Lung (tissue), 12 donors: ENCODE results near the gene ARHGAP15. TPM values are rescaled to one million over a fixed set of nuclear protein-coding genes. Genes with fewer than 3 reads are reported as not detected.

Source experiments
- ATAC-seq: fragments of 200-7000 bp; cut with Tn5 transposase; one replicate; pipeline ENCODE4 v1.9.1; 2020; ENCODE audit warnings: moderate number of reproducible peaks; ENCODE audit not compliant: insufficient read depth, low FRiP score
- DNase-seq, 3 donors: peaks; one replicate each; pipeline ENCODE4 v3.0.0-alpha.2; 2013 to 2017
- H3K27ac ChIP-seq, 2 donors: one replicate each; pipeline ENCODE4 v1.5.1; 2013; ENCODE audit warnings: mild to moderate bottlenecking in 2 of 2, moderate library complexity in 2 of 2, control low read depth in 1 of 2, inconsistent platforms in 1 of 2, low read depth in 1 of 2, low read length in 1 of 2
- H3K27me3 ChIP-seq, 3 donors: one replicate each; pipeline ENCODE4 v1.5.1; 2013; ENCODE audit warnings: low read length in 2 of 3; ENCODE audit not compliant: control insufficient read depth in 3 of 3, insufficient read depth in 3 of 3
- H3K36me3 ChIP-seq, 4 donors: one replicate each; pipeline ENCODE4 v1.5.1; 2013; ENCODE audit warnings: low read length in 4 of 4, mild to moderate bottlenecking in 1 of 4, moderate library complexity in 1 of 4; ENCODE audit not compliant: control insufficient read depth in 4 of 4, insufficient read depth in 4 of 4
- H3K4me1 ChIP-seq, 5 donors: one replicate each; pipeline ENCODE4 v1.5.1; 2013; ENCODE audit warnings: low read length in 5 of 5, mild to moderate bottlenecking in 2 of 5, moderate library complexity in 1 of 5; ENCODE audit not compliant: control insufficient read depth in 5 of 5, insufficient read depth in 5 of 5
- H3K4me3 ChIP-seq: one replicate; pipeline ENCODE4 v1.5.1; 2013; ENCODE audit warnings: mild to moderate bottlenecking, control low read depth, moderate library complexity
- H3K9ac ChIP-seq, 2 donors: one replicate each; pipeline ENCODE4 v1.5.1; 2013; ENCODE audit warnings: low read length in 2 of 2, control low read depth in 1 of 2; ENCODE audit not compliant: insufficient read depth in 1 of 2
- H3K9me3 ChIP-seq, 4 donors: one replicate each; pipeline ENCODE4 v1.5.1; 2013; ENCODE audit warnings: low read length in 3 of 4, mild to moderate bottlenecking in 1 of 4, moderate library complexity in 1 of 4; ENCODE audit not compliant: control insufficient read depth in 4 of 4, insufficient read depth in 3 of 4
- WGBS, 2 donors: extraction: QIAGEN DNeasy Blood & Tissue Kit; methylation state at CpG; one replicate each; pipeline ENCODE4 v1.1.7; 2013; 5-methylcytosine and 5-hydroxymethylcytosine counted together
- polyA plus RNA-seq, 2 donors: library from polyadenylated mRNA; stranded (reverse); fragments of 200-250 nt; gene quantifications; one replicate each; pipeline ENCODE4 v1.2.1, GENCODE V29; 2013
- total RNA-seq, 2 donors: library from RNA; depleted of rRNA in 1 of 2; stranded (reverse); fragments of >200 nt in 1 of 2; gene quantifications; one replicate each; pipeline ENCODE4 v1.2.1, GENCODE V29; 2014 to 2021
- TF ChIP-seq, protein P1 (sequence below): IDR thresholded peaks from 2 replicates; pipeline ENCODE4 v1.5.1; 2012; ENCODE audit warnings: mild to moderate bottlenecking; ENCODE audit errors: control extremely low read depth, extremely low read depth
- donor health status: control.
- donor health status: control.
- donor health status: Bipolar disorder and iron deficiency.
- donor health status: healthy.
- donor health status: DM: yes; HTN: yes; CAD: no.

The ARHGAP15 gene
- total and polyA plus RNA-seq, 4 donors, result 5.9 to 74.3 (median 13.2) TPM

DNA sequence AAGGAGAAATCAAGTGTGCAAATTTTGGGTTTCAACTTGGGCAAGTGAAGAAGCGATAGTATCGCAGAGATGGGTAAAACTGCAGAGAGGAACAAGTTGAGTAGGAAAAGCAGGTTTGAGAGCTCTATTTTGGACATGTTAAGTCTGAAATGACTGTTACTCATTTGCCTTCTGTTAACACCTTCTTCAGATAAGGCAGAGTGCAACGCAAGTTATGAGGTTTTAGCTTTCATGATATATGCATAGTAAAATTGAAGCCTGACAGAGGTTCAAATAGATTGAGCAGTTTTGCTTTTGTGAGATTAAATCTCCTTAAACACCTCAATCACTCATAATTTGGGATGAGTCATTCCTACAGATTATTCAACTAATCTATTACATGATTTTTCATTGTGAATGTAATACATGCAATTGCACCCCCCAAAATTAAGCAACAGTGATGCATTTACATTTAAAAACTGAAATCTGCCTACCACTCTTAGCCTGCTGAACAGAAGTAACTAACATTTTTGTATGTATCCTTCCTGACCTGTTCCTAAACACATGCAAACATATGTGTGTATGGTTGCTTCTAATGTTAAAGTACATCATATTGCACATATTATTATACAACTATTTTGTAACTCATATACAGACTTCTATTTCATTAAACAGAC is 575.4 kb downstream of the ARHGAP15 start:
- no peaks in the 10 kb centered on the region for H3K27me3 ChIP-seq
- no peak overlapping the region for H3K9ac ChIP-seq
- WGBS, 2 donors, result 91 to 96% methylated on average over 3 of the region's 3 CpGs
- TF ChIP-seq, protein P1, sequence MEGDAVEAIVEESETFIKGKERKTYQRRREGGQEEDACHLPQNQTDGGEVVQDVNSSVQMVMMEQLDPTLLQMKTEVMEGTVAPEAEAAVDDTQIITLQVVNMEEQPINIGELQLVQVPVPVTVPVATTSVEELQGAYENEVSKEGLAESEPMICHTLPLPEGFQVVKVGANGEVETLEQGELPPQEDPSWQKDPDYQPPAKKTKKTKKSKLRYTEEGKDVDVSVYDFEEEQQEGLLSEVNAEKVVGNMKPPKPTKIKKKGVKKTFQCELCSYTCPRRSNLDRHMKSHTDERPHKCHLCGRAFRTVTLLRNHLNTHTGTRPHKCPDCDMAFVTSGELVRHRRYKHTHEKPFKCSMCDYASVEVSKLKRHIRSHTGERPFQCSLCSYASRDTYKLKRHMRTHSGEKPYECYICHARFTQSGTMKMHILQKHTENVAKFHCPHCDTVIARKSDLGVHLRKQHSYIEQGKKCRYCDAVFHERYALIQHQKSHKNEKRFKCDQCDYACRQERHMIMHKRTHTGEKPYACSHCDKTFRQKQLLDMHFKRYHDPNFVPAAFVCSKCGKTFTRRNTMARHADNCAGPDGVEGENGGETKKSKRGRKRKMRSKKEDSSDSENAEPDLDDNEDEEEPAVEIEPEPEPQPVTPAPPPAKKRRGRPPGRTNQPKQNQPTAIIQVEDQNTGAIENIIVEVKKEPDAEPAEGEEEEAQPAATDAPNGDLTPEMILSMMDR, result no peak
- peaks cover 0 to 4% (median 0%) of the 10 kb centered on the region in 4 donors for H3K36me3 ChIP-seq
- H3K9me3 ChIP-seq, result no peaks in the 10 kb centered on the region
- DNase-seq, result no peak
- ATAC-seq, result no peak
- H3K4me1 ChIP-seq, result peaks cover 0 to 57% (median 17%) of the 10 kb centered on the region in 5 donors
- no peak overlapping the region for H3K4me3 ChIP-seq
- H3K27ac ChIP-seq, result no peak overlapping the region

DNA sequence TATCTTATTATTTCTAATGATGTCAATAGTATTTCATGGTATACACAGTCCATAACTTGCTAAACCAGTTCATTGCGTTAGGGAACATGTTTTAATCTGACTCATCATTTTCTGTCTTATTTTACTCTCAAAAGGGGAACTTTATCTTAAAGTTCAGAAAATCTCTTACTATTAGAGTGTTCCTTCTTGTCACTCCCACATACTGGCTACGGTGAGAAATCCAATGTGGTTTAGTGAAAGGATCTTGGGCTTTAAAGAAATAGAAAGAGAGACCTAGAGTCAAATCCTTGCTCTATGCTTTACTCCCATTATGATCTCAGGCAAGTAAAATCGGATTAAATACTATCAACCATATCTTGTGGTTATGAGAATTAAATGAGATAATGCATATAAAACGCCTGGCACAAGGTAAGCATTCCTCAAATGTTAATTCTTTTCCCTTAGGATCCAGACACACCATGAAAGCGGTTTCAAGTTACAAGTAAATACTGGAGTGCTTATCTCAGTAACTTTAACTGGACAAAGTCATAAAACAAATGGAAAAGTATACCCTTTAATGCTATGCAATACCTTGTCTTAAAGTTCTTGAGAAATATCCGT is 576.0 kb downstream of the ARHGAP15 start:
- peaks cover 0 to 63% (median 14%) of the 10 kb centered on the region in 5 donors for H3K4me1 ChIP-seq
- no peak overlapping the region for H3K4me3 ChIP-seq
- DNase-seq, result peak in 1 of 3 donors; percentile 67
- H3K27ac ChIP-seq, result no peak overlapping the region
- no peaks in the 10 kb centered on the region for H3K9me3 ChIP-seq
- TF ChIP-seq, protein P1, result no peak
- no peaks in the 10 kb centered on the region for H3K27me3 ChIP-seq
- H3K36me3 ChIP-seq, result peaks cover 0 to 4% (median 0%) of the 10 kb centered on the region in 4 donors
- ATAC-seq, result no peak
- H3K9ac ChIP-seq, result no peak overlapping the region
- WGBS, 2 donors, result 64 to 65% methylated on average over 6 of the region's 6 CpGs

DNA sequence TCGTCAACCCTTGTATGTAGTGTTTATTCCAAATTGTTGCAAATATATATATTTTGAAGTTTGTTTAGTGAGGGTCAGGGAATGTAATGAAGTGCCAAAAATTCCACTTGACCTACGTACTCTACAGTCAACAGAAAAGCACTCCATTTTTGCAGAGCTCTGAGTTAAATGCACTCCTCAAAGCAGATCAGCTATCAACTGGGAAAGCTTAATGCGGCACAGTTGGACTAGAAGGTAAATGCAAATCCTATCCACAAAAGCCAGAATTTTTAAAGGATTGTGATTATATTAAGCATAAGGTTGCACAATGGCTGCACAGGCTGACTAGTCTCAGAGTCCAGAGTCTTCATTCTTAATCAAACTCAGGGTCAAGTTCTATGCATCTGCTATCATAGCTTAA is 577.1 kb downstream of the ARHGAP15 start:
- Histone ChIP-seq H3K27me3 (no peaks in the 10 kb centered on the region), H3K9ac (no peak overlapping the region), H3K27ac (no peak overlapping the region), H3K4me1 (peaks cover 0 to 63% (median 13%) of the 10 kb centered on the region in 5 donors), H3K36me3 (peaks cover 0 to 4% (median 0%) of the 10 kb centered on the region in 4 donors), H3K9me3 (peaks cover 0 to 2% (median 0%) of the 10 kb centered on the region in 4 donors), H3K4me3 (no peak overlapping the region)
- 62 to 82% methylated on average over 3 of the region's 3 CpGs for WGBS, 2 donors
- TF ChIP-seq, protein P1, result no peak
- peak; percentile 63 to 97 (median 96) for DNase-seq
- no peak for ATAC-seq
